Esophagus muscularis mucosa (tissue), 4 donors: ENCODE measurements around the gene NTRK2. TPM values are rescaled to one million over a fixed set of nuclear protein-coding genes. Genes with fewer than 3 reads are reported as not detected.

ENCODE experiments used
- DNase-seq: peaks from one replicate; pipeline ENCODE4 v3.0.0-alpha.2; 2017; ENCODE audit errors: extremely low spot score
- H3K27ac ChIP-seq, 4 donors: fragments of 200-600 bp; sonication (generic); replicated peaks in 1 of 4; 1 replicate in 3 of 4; 2 replicates in 1 of 4; pipeline ENCODE4 v1.5.1; 2016 to 2019; ENCODE audit warnings: mild to moderate bottlenecking in 1 of 4
- H3K27me3 ChIP-seq, 4 donors: fragments of 200-600 bp; sonication (generic); one replicate each; pipeline versions ENCODE4 v1.5.1 to v1.6.0; 2016 to 2019
- H3K36me3 ChIP-seq, 4 donors: fragments of 200-600 bp; sonication (generic); one replicate each; pipeline ENCODE4 v1.5.1; 2016 to 2019
- H3K4me1 ChIP-seq, 4 donors: fragments of 200-600 bp; sonication (generic); one replicate each; pipeline ENCODE4 v1.5.1; 2016 to 2019
- H3K4me3 ChIP-seq, 4 donors: fragments of 200-600 bp; sonication (generic); 1 replicate in 2 of 4; 2 replicates in 2 of 4; pipeline ENCODE4 v1.5.1; 2016 to 2019; ENCODE audit warnings: mild to moderate bottlenecking in 4 of 4, moderate library complexity in 1 of 4
- H3K9me3 ChIP-seq, 4 donors: fragments of 200-600 bp; sonication (generic); 1 replicate in 3 of 4; 2 replicates in 1 of 4; pipeline ENCODE4 v1.5.1; 2016 to 2019
- EP300 ChIP-seq: sonication (generic); formaldehyde crosslinking; IDR thresholded peaks from one replicate; pipeline ENCODE4 v1.6.1; 2017; ENCODE audit warnings: antibody characterized with exemption
- POLR2A ChIP-seq: fragments of 450-650 bp; IDR thresholded peaks from one replicate; pipeline ENCODE4 v1.6.1; 2017; ENCODE audit warnings: antibody characterized with exemption, moderate library complexity, mild to moderate bottlenecking, low read depth
- POLR2AphosphoS5 ChIP-seq, 2 donors: sonication (generic); formaldehyde crosslinking; IDR thresholded peaks; one replicate each; pipeline ENCODE4 v1.6.1; 2017; ENCODE audit warnings: antibody characterized with exemption in 2 of 2
- WGBS: methylation state at CpG from one replicate; pipeline ENCODE4 v1.1.5; 2018; 5-methylcytosine and 5-hydroxymethylcytosine counted together
- intact Hi-C: fragments of 100-400 bp; cut with DNase I; formaldehyde crosslinking; loops from one replicate; pipeline ENCODE4 v1.15.1; 2023
- total RNA-seq, 4 donors: library from RNA; depleted of rRNA; stranded (reverse); fragments of >200 nt; gene quantifications; one replicate each; pipeline versions ENCODE4 v1.1.0 to v1.2.1, GENCODE V29; 2016
- TF ChIP-seq, protein P1 (sequence below), 3 experiments: fragments of 200-600 bp in 2 of 3; fragments of 450-650 bp in 1 of 3; sonication (generic) in 2 of 3; IDR thresholded peaks; one replicate each; pipeline ENCODE4 v1.5.1; 2017 to 2019; ENCODE audit warnings: antibody characterized with exemption in 3 of 3, mild to moderate bottlenecking in 2 of 3, moderate library complexity in 1 of 3

NTRK2 gene
- total RNA-seq, 4 donors from 2014 or later = 1.2 to 6.3 (median 5.5) TPM

DNA sequence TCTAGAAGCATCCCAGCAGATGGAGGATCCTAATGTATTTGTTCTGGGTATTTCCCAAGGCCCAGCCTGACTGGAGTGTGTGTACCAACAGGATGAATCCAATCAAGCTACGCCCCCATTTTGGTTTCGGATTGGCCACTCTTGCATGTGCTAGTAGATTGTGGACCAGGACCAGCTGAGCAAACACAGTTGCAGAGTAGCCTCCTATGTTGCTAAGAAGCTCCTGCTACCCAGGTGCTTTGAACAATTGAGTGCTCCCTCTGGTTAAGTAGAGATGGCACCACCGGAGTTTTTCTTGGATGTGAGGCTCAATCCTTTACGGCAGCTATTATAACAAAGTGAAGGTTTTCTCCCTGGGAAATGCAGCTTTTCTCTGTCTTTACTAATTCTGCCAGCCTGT lies 204.5 kb downstream of the NTRK2 start:
- no peaks in the 10 kb centered on the region for H3K4me1 ChIP-seq
- no peaks in the 10 kb centered on the region for H3K36me3 ChIP-seq
- no peaks in the 10 kb centered on the region for H3K27me3 ChIP-seq
- intact Hi-C loops = no loop called here
- H3K4me3 ChIP-seq = no peak overlapping the region
- TF ChIP-seq POLR2AphosphoS5 (IDR thresholded peaks at IDR 0.05) = no peak
- no peak for TF ChIP-seq EP300
- TF ChIP-seq, protein P1, sequence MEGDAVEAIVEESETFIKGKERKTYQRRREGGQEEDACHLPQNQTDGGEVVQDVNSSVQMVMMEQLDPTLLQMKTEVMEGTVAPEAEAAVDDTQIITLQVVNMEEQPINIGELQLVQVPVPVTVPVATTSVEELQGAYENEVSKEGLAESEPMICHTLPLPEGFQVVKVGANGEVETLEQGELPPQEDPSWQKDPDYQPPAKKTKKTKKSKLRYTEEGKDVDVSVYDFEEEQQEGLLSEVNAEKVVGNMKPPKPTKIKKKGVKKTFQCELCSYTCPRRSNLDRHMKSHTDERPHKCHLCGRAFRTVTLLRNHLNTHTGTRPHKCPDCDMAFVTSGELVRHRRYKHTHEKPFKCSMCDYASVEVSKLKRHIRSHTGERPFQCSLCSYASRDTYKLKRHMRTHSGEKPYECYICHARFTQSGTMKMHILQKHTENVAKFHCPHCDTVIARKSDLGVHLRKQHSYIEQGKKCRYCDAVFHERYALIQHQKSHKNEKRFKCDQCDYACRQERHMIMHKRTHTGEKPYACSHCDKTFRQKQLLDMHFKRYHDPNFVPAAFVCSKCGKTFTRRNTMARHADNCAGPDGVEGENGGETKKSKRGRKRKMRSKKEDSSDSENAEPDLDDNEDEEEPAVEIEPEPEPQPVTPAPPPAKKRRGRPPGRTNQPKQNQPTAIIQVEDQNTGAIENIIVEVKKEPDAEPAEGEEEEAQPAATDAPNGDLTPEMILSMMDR (IDR thresholded peaks at IDR 0.05) = no peak
- TF ChIP-seq POLR2A = no peak
- no peak overlapping the region for H3K27ac ChIP-seq
- WGBS = 96% methylated on average over 3 of the region's 4 CpGs
- no peak for DNase-seq
- no peaks in the 10 kb centered on the region for H3K9me3 ChIP-seq

- intact Hi-C loops = no loop called here
- TF ChIP-seq EP300 (no peak), POLR2A (no peak), POLR2AphosphoS5 (IDR thresholded peaks at IDR 0.05) (no peak)
- Histone ChIP-seq H3K36me3 (no peaks in the 10 kb centered on the region), H3K4me3 (no peak overlapping the region), H3K27me3 (no peaks in the 10 kb centered on the region), H3K27ac (peak overlapping the region in 1 of 4 donors; percentile 2), H3K9me3 (no peaks in the 10 kb centered on the region), H3K4me1 (no peaks in the 10 kb centered on the region)
- DNase-seq = no peak
- 46% methylated on average over 2 of the region's 2 CpGs for WGBS
Observed at GRCh38 chr9:84874596-84874995, 205.1 kb downstream of the NTRK2 start.

DNA sequence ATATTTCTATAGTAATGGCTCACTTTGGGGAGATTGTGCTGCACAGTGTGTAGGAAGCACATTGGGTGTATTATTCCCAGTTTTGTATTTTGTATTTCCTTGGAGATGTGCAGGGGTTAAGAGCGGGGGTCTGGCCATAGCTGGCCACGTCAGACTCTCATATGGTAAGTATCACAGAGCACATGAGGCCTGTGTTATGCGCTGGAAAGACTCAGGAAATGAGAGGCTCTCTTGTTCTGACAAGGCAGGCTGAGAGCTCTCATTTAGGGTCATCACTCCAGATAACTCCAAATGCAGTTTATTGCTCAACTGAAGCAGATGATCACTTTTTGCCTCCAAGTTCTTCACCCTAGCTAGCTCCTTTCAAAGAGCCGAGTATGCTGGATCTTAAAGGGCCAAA lies 205.7 kb downstream of the NTRK2 start:
- TF ChIP-seq, protein P1 (IDR thresholded peaks at IDR 0.05) = no peak
- TF ChIP-seq POLR2AphosphoS5 (IDR thresholded peaks at IDR 0.05) (no peak), EP300 (no peak), POLR2A (no peak)
- H3K9me3 ChIP-seq = no peaks in the 10 kb centered on the region
- no peaks in the 10 kb centered on the region for H3K27me3 ChIP-seq
- intact Hi-C loops = no loop called here
- no peak for DNase-seq
- 65% methylated on average over 4 of the region's 4 CpGs for WGBS
- H3K36me3 ChIP-seq = no peaks in the 10 kb centered on the region
- no peak overlapping the region for H3K27ac ChIP-seq
- no peaks in the 10 kb centered on the region for H3K4me1 ChIP-seq
- no peak overlapping the region for H3K4me3 ChIP-seq

GRCh38 chr9:84879631-84880030 lies 210.1 kb downstream of the NTRK2 start:
- Histone ChIP-seq H3K4me3 (no peak overlapping the region), H3K27me3 (no peaks in the 10 kb centered on the region), H3K36me3 (no peaks in the 10 kb centered on the region), H3K27ac (no peak overlapping the region), H3K9me3 (no peaks in the 10 kb centered on the region), H3K4me1 (no peaks in the 10 kb centered on the region)
- no peak for DNase-seq
- 86% methylated on average over 1 of the region's 1 CpG for WGBS
- intact Hi-C loops = no loop called here
- no peak for TF ChIP-seq EP300
- TF ChIP-seq POLR2A = no peak
- TF ChIP-seq, protein P1 (IDR thresholded peaks at IDR 0.05) = no peak
- no peak for TF ChIP-seq POLR2AphosphoS5 (IDR thresholded peaks at IDR 0.05)

DNA sequence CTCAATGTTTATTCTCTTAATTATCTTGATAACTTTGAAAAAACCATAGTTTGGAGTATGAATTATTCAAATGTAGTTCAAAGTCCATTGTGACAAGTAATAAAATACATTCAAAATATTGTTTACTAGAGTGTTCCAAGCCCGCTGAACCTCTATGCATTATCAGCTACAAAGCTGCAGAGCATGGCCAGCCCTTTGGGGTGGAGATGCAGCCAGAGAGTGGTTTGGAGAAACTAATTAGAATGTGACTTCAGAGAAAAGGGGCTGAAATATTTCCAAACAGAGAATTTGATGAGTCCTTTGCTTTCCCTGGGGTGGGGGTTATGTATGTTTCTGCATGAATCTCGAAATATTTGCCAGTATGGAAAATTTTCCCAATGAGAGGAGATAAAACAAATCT lies 211.3 kb downstream of the NTRK2 start:
- no peak for DNase-seq
- Histone ChIP-seq H3K36me3 (no peaks in the 10 kb centered on the region), H3K9me3 (no peaks in the 10 kb centered on the region), H3K4me3 (no peak overlapping the region), H3K27ac (no peak overlapping the region), H3K4me1 (no peaks in the 10 kb centered on the region), H3K27me3 (no peaks in the 10 kb centered on the region)
- 76% methylated on average over 2 of the region's 2 CpGs for WGBS
- no peak for TF ChIP-seq POLR2A
- TF ChIP-seq, protein P1 (IDR thresholded peaks at IDR 0.05) = no peak
- TF ChIP-seq EP300 = no peak
- no peak for TF ChIP-seq POLR2AphosphoS5 (IDR thresholded peaks at IDR 0.05)
- intact Hi-C loops = no loop called here
